Body of pancreas (tissue), 4 donors: Measurements from ENCODE around the gene ATP11A. TPM values are rescaled to one million over a fixed set of nuclear protein-coding genes. Genes with fewer than 3 reads are reported as not detected.

Experiments
- ATAC-seq: fragments of 150-250 bp; one replicate; pipeline ENCODE4 v1.9.1; 2016
- DNase-seq, 4 donors: peaks; one replicate each; pipeline ENCODE4 v3.0.0-alpha.2; 2019
- H3K27ac ChIP-seq, 4 donors: fragments of 200-600 bp; sonication (generic); 1 replicate in 3 of 4; 2 replicates in 1 of 4; pipeline versions ENCODE4 v1.5.1 to v1.6.1; 2016 to 2019; ENCODE audit warnings: mild to moderate bottlenecking in 1 of 4, mixed read lengths in 1 of 4, moderate library complexity in 1 of 4
- H3K27me3 ChIP-seq, 2 donors: fragments of 200-600 bp; sonication (generic); one replicate each; pipeline ENCODE4 v1.6.0; 2016; ENCODE audit warnings: mild to moderate bottlenecking in 1 of 2
- H3K36me3 ChIP-seq, 2 donors: fragments of 200-600 bp; sonication (generic); replicated peaks in 1 of 2; 2 replicates each; pipeline ENCODE4 v1.5.1; 2016; ENCODE audit warnings: low read depth in 2 of 2; ENCODE audit not compliant: insufficient read depth in 1 of 2
- H3K4me1 ChIP-seq: fragments of 200-600 bp; sonication (generic); one replicate; pipeline ENCODE4 v1.6.0; 2016
- H3K4me3 ChIP-seq, 2 donors: fragments of 200-600 bp; sonication (generic); 1 replicate in 1 of 2; 2 replicates in 1 of 2; pipeline ENCODE4 v1.5.1; 2016 to 2019
- H3K9me3 ChIP-seq, 3 donors: fragments of 200-600 bp; sonication (generic); 1 replicate in 2 of 3; 2 replicates in 1 of 3; pipeline ENCODE4 v1.5.1; 2016
- CTCF ChIP-seq, 7 experiments: fragments of 450-650 bp in 4 of 7; fragments of 200-600 bp in 3 of 7; sonication (generic) in 3 of 7; IDR thresholded peaks; one replicate each; pipeline ENCODE4 v1.5.1; 2016 to 2019; ENCODE audit warnings: antibody characterized with exemption in 7 of 7
- POLR2A ChIP-seq, 3 donors: fragments of 450-650 bp; IDR thresholded peaks; one replicate each; pipeline ENCODE4 v1.6.1; 2016; ENCODE audit warnings: antibody characterized with exemption in 3 of 3, mild to moderate bottlenecking in 2 of 3
- WGBS, 2 donors: methylation state at CpG; one replicate each; pipeline ENCODE4 v1.1.5; 2017; 5-methylcytosine and 5-hydroxymethylcytosine counted together
- intact Hi-C: fragments of 100-400 bp; cut with DNase I; formaldehyde crosslinking; loops from one replicate; pipeline ENCODE4 v1.15.1; 2023
- total RNA-seq, 2 donors: library from RNA; depleted of rRNA; stranded (reverse); fragments of >200 nt; gene quantifications; one replicate each; pipeline ENCODE4 v1.1.0, GENCODE V29; 2016

The ATP11A gene
- total RNA-seq, 2 donors from 2014 or later = 24.1 to 33.9 TPM

- 82 to 84% methylated on average over 6 of the region's 6 CpGs for WGBS, 2 donors
- no peak overlapping the region for H3K4me3 ChIP-seq
- ATAC-seq (no peak), DNase-seq (peak in 2 of 4 donors; percentile 3 to 9)
- peaks cover 40% of the 10 kb centered on the region for H3K4me1 ChIP-seq
- H3K9me3 ChIP-seq = no peaks in the 10 kb centered on the region
- no peaks in the 10 kb centered on the region for H3K27me3 ChIP-seq
- H3K36me3 ChIP-seq = no peaks in the 10 kb centered on the region
- TF ChIP-seq CTCF (IDR thresholded peaks at IDR 0.05) (no peak), POLR2A (IDR thresholded peaks at IDR 0.05) (no peak)
- no peak overlapping the region for H3K27ac ChIP-seq
- intact Hi-C loops = no loop called here
These were observed 207.7 kb downstream of the ATP11A start for GRCh38 chr13:112897603-112897955.

GRCh38 chr13:112897956-112898620, 208.2 kb downstream of the ATP11A start:
- peak in 1 of 4 donors; percentile 9 for DNase-seq
- intact Hi-C loops = no loop called here
- Histone ChIP-seq H3K4me1 (peaks cover 40% of the 10 kb centered on the region), H3K27ac (no peak overlapping the region), H3K27me3 (no peaks in the 10 kb centered on the region), H3K9me3 (no peaks in the 10 kb centered on the region), H3K36me3 (no peaks in the 10 kb centered on the region), H3K4me3 (no peak overlapping the region)
- no peak for TF ChIP-seq CTCF (IDR thresholded peaks at IDR 0.05)
- no peak for TF ChIP-seq POLR2A (IDR thresholded peaks at IDR 0.05)
- WGBS, 2 donors = 90% methylated on average over 35 to 38 of the region's 39 CpGs
- no peak for ATAC-seq

GRCh38 chr13:112898621-112899280, 208.9 kb downstream of the ATP11A start:
- no peaks in the 10 kb centered on the region for H3K9me3 ChIP-seq
- intact Hi-C loops = no loop called here
- H3K27me3 ChIP-seq = no peaks in the 10 kb centered on the region
- 86 to 87% methylated on average over 7 to 26 of the region's 26 CpGs for WGBS, 2 donors
- no peaks in the 10 kb centered on the region for H3K36me3 ChIP-seq
- H3K4me1 ChIP-seq = peaks cover 40% of the 10 kb centered on the region
- no peak for ATAC-seq
- no peak for TF ChIP-seq CTCF (IDR thresholded peaks at IDR 0.05)
- no peak overlapping the region for H3K27ac ChIP-seq
- peak in 1 of 4 donors; percentile 10 for DNase-seq
- no peak overlapping the region for H3K4me3 ChIP-seq

- H3K4me1 ChIP-seq = peaks cover 44% of the 10 kb centered on the region
- H3K27ac ChIP-seq = no peak overlapping the region
- no peaks in the 10 kb centered on the region for H3K36me3 ChIP-seq
- H3K27me3 ChIP-seq = no peaks in the 10 kb centered on the region
- 86 to 90% methylated on average over 12 to 29 of the region's 29 CpGs for WGBS, 2 donors
- TF ChIP-seq POLR2A (IDR thresholded peaks at IDR 0.05) (no peak), CTCF (IDR thresholded peaks at IDR 0.05) (no peak)
- DNase-seq = peak in 1 of 4 donors; percentile 9
- H3K4me3 ChIP-seq = no peak overlapping the region
- ATAC-seq = no peak
- H3K9me3 ChIP-seq = no peaks in the 10 kb centered on the region
- intact Hi-C loops = no loop called here
These were observed 209.7 kb downstream of the ATP11A start for GRCh38 chr13:112899281-112900225.
